ENCODE measurements around the gene C17orf100. TPM values are rescaled to one million over a fixed set of nuclear protein-coding genes. Genes with fewer than 3 reads are reported as not detected.
A peak's percentile ranks its signal among the peaks of the same experiment; 100 is the strongest.
"Not testable (repeated sequence)": the region's sequence is repeated elsewhere in the genome, so short reads cannot be mapped to it uniquely, and the experiment has no call there.

Gene C17orf100
- total RNA-seq, 1 donor from 2014 or later, result 0.58 TPM

DNA sequence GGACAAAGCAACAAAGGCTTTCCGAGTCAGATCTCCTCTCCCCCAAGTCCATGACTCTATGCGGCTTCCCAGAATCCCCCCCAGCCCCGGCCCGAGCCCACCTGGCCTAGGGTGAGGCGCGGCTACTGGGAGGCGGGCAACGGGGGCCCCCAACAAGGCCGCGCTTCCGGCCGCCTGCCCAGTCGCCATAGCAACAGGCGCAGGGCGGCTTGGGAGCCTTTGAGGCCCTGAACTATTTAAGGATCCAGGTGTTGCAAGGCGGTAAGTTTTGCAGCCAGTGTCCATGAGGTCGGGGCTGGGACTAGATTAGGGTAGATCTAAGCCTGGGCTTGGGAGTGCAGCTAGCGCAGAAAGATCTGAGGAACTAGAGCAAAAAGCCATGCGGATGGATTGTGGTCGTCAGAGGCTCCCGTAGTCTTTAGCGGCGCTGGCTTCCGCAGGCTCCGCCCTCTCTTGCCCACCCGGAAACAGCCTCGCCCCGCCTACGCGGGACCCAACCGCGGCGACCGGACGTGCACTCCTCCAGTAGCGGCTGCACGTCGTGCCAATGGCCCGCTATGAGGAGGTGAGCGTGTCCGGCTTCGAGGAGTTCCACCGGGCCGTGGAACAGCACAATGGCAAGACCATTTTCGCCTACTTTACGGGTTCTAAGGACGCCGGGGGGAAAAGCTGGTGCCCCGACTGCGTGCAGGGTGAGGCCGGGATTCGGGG, 10.9 kb upstream of the C17orf100 start, which contains the start of the genes KIAA0753 and TXNDC17:
Gene KIAA0753, minus strand, starts transcription at position 176 of the 711 bp plus-strand sequence. CDS start 5,608 bp downstream, outside the sequence.
Gene TXNDC17, plus strand, starts transcription at position 525 of the 711 bp plus-strand sequence. Its CDS starts 23 bp downstream, at position 548.
- peak; percentile 98 for DNase-seq (ENCODE audit: low spot score)

DNA sequence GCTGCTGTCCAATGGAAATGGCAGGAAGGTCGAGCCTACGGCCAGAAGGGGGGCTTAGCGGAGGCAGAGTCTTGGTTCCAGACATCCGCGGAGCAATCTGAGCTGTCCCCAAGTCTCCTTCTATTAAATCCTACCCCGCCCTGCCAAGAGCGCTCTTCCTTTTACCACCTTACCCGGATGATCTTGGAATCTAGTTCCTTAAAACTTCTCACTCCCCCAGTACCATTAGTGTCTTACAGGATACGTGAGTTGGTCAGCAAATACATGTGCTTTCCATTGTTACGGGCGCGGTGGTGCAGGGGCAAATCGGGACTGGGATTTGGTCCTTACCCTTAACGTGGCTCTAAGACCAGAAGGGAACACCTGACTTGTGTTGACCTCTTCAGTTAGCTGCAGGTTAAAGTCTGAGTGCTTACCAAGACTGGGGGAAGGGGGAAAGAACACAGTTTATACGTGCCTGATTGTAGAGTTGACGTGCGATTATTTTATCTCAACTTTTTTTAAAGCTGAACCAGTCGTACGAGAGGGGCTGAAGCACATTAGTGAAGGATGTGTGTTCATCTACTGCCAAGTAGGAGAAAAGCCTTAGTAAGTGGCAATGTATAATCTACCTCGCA, 10.2 kb upstream of the C17orf100 start:
- DNase-seq (ENCODE audit: low spot score), result no peak

- DNase-seq (ENCODE audit: low spot score), result no peak
These were observed 9.0 kb upstream of the C17orf100 start for GRCh38 chr17:6642592-6642991.

DNA sequence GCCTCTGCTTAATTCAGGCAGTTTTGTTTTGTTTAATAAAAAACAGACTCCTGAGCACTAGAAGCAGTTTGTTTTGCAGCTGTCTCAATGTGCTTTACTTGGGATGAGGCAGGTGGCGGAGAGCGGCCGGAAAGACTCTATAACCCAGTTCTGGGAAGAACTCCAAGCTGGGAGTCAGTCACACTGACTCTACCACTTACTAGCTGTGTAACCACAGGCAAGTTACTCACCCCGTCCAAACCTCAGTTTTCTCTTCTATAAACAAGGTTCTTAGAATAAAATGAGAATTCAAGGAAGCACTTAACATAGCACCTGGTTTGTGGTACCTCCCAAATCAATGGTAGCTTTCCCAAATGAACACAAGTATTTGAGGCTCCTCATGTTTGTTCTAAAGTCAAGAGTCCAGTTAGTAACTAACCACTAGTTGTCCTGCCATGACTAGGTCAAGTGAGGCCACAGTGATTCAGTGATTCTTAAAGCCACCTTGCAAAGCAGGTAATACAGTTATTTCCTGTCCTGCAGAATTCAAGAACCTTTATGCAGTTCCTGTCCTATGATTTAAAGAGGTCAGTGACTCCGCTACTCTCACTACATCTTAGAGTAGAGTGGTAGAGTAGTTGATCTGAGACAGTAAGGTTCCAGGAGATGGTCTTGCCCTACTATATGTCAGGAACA, 8.0 kb upstream of the C17orf100 start:
- DNase-seq (ENCODE audit: low spot score), result no peak

- no peak for DNase-seq (ENCODE audit: low spot score)
These were observed 3.4 kb upstream of the C17orf100 start for GRCh38 chr17:6648181-6648580.

DNA sequence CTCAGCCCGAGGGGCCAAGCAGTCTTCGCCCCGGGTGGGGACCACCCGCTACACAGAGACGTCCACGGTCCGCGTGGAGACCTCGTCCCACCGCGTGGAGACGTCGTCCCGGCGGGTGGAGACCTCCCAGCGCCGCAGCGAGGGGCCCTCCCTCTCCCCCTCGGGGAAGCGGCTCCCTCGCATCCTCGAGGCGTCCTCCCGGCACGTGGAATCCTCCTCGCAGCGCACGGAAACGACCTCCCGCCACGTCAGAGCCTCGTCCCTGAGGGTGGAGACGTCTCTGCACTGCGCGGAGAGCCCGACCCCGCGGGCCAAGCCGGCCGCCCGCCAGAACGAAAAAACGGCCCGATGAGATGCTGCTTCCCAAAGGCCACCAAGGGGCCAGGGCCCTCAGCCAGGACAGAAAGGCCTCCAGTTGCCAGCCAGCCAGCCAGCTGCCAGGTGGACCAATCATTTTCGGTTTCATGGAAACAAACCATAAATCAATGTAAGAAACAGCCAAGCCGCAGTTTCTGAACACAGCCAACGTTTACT, 424 bp downstream of the C17orf100 start:
- no peak for DNase-seq (ENCODE audit: low spot score)

DNA sequence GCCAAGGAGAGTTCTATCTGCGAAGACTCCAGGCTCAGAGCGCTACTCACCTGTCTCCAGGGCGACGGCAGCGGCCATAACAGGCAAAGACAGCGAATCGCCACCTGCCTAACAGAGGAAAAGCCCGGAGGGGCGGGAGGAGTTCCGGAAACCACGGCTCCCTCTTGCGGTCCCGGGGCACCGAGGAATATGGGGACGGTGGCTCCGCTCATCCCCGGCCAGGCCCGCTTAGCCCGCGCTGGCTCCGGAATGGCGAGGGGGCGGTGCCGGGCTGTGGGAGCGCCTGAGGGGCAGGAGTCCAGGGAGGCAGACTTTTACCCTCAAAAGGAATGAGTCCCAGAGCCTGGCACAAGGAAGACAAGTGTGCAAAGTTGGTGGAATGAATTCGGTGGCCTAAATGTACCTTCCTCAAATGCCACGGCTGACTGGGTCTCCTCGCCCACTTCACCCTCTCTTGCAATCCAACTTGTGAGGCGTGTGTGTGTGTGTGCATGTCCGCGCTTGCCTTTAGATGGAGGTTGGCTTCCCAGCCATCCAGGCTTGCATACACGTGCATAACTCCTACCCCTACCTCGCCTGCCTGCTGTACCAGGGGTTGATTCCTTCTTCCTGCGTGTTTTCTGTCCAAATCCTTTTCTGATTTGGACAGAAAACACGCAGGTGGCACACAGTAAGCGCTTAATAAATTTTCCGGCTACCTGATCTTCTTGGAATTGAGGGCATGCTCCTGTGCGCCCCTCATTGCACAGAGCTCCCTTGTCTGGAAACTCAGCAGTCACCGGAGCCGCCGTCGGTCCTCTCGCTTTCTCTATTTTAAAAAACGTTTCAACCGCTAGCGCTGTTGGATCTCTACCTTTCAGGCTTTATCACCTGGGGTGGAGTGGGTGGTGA, 3.5 kb downstream of the C17orf100 start:
- DNase-seq (ENCODE audit: low spot score), result no peak

DNA sequence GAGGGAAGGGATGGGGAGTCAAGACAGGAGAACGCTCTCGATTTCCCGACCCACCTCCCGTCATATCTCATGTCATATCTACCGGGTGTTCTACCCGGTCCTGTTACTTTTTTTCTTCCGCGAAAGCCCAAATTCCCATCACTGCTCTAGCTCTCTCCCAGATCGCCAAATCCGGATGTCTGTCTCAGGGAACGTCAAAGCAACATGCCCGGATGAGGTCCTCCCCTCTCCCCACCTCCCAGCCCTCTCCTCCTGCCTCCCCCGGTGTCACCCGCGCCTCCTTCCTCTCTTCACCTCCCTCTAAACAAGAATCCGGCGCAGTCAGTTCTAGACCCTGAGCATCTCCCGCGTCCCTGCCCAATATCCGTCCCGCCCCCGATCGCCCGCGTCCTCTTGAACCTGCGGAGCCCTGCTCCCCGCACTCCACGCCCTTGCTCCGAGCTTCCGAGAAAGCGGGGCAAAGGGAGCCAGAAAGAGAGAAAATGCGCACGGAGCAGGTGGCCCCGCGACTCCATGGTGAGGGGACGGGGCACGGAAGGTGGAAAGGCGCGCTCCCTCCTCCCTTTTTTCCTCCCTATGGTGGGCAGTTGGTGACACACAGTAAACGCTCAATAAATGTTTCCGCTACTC, 4.3 kb downstream of the C17orf100 start:
- DNase-seq (ENCODE audit: low spot score), result not testable (repeated sequence)

DNA sequence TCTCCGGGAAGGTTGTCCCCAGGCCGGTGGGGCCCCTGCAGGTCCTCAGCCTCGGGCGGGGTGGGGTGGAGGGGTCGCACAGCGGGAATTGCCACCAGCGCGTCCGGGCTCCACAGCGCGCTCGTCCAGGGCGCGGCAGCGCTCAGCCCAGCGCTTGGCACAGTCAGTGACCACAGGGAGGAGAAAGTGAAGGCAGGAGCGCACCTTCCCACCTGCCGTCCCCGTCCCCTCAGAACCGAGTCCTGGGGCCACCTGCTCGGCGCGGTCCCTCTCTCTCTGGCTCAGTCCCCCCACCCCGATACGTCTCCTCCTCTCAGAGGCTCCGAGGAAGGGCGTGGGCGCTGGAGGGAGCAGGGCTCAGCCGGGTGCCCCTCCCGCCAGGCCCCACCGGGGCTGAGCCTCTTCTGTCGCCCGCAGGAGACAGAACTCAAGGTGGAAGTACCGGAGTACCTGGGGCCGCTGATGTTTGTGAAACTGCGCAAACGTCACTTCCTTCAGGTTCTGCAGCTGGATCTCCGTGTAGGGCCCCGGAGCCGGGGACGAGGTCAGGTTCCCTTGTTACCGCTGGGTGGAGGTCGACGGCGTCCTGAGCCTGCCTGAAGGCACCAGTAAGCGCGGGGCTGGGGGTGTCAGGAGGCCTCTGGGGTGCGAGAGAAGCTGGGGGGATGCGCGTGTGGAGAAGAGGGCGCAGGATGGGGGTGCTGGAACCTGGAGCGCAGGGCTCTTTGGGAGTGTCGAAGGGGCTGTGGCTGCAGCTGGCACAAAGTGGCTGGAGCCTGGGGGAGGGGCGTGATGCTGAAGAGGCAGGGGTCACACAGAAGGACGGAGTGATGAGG, 5.5 kb downstream of the C17orf100 start:
- not testable (repeated sequence) for DNase-seq (ENCODE audit: low spot score)

DNA sequence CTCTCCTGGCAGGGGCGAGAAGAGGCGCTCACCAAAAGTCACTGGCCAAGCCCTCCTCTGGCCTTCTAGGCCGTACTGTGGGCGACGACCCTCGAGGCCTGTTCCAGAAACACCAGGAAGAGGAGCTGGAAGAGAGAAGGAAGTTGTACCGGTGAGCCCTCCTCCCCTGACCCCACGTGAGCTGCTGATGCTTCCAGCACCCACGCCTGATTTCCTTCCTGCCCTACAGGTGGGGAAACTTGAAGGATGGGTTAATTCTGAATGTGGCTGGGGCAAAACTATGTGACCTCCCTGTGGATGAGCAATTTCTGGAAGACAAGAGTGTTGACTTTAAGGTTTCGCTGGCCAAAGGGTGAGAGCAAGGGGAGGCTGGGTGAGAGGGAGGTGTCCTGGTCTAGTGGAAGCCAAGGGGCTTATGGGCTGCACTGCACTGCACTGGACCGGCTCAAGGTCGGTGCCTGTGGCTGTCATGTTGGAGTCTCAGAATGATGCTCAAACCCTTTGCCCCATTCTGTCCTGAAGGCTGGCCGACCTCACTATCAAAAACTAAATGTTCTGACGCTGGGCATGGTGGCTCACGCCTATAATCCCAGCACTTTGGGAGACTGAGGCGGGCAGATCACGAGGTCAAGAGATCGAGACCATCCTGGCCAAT, 6.2 kb downstream of the C17orf100 start:
- DNase-seq (ENCODE audit: low spot score), result no peak

GRCh38 chr17:6658411-6658810, 6.8 kb downstream of the C17orf100 start:
- DNase-seq (ENCODE audit: low spot score), result not testable (repeated sequence)

DNA sequence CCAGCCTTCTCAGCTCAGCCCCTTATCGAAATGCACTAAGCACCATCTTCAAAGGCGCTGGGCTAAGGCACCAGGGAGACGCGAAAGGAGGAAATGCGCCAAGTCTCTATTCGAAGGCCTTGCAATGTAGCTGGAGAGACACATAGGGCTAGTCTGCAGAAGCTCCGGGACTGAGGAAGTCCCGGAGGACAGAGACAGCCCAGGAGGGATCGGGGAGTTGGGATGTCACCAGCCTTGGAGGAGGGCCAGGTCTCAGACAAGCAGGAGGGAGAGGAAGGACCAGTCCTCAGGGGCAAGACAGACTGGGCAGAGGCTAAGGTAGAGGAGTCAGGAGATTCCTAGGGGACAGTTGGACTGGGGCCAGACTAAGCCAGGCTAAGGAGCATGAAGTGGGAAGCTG, 8.5 kb downstream of the C17orf100 start:
- DNase-seq (ENCODE audit: low spot score), result no peak

GRCh38 chr17:6660805-6661463, 9.4 kb downstream of the C17orf100 start:
- DNase-seq (ENCODE audit: low spot score), result peak; percentile 83

DNA sequence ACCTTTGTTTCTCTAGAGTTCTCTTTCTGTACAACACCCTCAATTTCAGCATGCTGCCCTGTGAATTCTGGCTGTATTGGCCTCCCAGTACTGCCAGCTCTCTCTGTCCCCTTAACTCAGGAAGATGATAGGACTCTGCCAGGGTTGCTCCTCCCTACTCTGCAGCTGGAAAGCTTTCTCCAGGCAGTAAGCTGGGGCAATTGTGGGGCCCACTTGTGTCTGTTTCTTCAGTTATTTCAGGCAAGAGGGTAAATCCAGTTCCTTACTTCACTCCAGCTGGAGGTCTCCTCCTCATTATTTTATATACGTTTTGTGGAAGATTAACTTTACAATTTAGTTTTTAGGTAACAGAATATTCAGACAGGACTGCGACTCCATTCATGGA, 9.9 kb downstream of the C17orf100 start:
- peak; percentile 33 for DNase-seq (ENCODE audit: low spot score)

- DNase-seq (ENCODE audit: low spot score), result peak; percentile 43
These were observed 11.6 kb downstream of the C17orf100 start for GRCh38 chr17:6663200-6663599.

DNA sequence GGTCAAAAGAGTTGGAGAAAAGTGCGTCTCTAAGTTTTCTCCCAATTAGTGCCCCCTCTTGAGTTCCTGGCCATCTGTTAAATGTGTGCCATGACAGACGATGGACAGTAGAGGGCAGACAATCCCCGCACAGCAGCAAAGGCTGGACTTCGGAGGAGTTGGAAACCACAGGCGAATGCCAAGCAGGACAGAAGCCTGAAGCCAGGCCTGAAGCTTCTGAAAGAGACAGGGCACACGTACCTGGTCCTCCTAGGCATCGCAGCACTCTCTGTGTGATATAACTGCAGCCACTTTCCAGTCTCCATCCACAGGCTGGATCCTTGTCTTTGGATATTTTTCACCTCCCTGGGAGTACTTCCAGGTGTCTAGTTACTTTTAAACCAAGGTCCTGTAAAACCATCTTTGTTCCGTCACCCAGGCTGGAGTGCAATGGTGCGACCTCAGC, 14.5 kb downstream of the C17orf100 start:
- DNase-seq (ENCODE audit: low spot score), result peak; percentile 89

- DNase-seq (ENCODE audit: low spot score), result peak; percentile 57
These were observed 15.0 kb downstream of the C17orf100 start for GRCh38 chr17:6666557-6666956.

- peak; percentile 79 for DNase-seq (ENCODE audit: low spot score)
These were observed 16.0 kb downstream of the C17orf100 start for GRCh38 chr17:6667516-6667915.
